ENCODE results near the gene TBC1D24.
A peak's percentile ranks its signal among the peaks of the same experiment; 100 is the strongest.

Gene TBC1D24

GRCh38 chr16:2470603-2471015 is 4.3 kb upstream of the TBC1D24 start:
- no peak overlapping the region for H3K9ac ChIP-seq (ENCODE audit: low read length)
- H3K4me1 ChIP-seq (ENCODE audit: control insufficient read depth, insufficient read depth, low read length), result peaks cover 11% of the 10 kb centered on the region
- DNase-seq (ENCODE audit: low read depth), result no peak
- H3K36me3 ChIP-seq (ENCODE audit: control insufficient read depth, insufficient read depth, low read length, severe bottlenecking), result no peaks in the 10 kb centered on the region
- no peaks in the 10 kb centered on the region for H3K27me3 ChIP-seq (replicated peaks; ENCODE audit: control insufficient read depth, insufficient read depth, low read length)
- H3K9me3 ChIP-seq (ENCODE audit: control insufficient read depth, low read length), result no peaks in the 10 kb centered on the region
- no peak overlapping the region for H3K4me3 ChIP-seq (ENCODE audit: low read length)

GRCh38 chr16:2471016-2471652 is 3.8 kb upstream of the TBC1D24 start, which contains the start of gene NTN3:
Gene NTN3, plus strand, starts transcription at chr16:2471297. Its CDS starts 405 bp downstream, at chr16:2471702.
- no peaks in the 10 kb centered on the region for H3K36me3 ChIP-seq (ENCODE audit: control insufficient read depth, insufficient read depth, low read length, severe bottlenecking)
- DNase-seq (ENCODE audit: low read depth), result peak; percentile 58
- H3K4me3 ChIP-seq (ENCODE audit: low read length), result no peak within 1 kb of the TSS
- peaks cover 17% of the 10 kb centered on the region for H3K4me1 ChIP-seq (ENCODE audit: control insufficient read depth, insufficient read depth, low read length)
- no peaks in the 10 kb centered on the region for H3K9me3 ChIP-seq (ENCODE audit: control insufficient read depth, low read length)
- no peak within 1 kb of the TSS for H3K9ac ChIP-seq (ENCODE audit: low read length)
- H3K27me3 ChIP-seq (replicated peaks; ENCODE audit: control insufficient read depth, insufficient read depth, low read length), result no peaks in the 10 kb centered on the region

GRCh38 chr16:2471653-2472487 is 3.1 kb upstream of the TBC1D24 start:
- no peak overlapping the region for H3K4me3 ChIP-seq (ENCODE audit: low read length)
- no peaks in the 10 kb centered on the region for H3K36me3 ChIP-seq (ENCODE audit: control insufficient read depth, insufficient read depth, low read length, severe bottlenecking)
- peaks cover 18% of the 10 kb centered on the region for H3K4me1 ChIP-seq (ENCODE audit: control insufficient read depth, insufficient read depth, low read length)
- no peak overlapping the region for H3K9ac ChIP-seq (ENCODE audit: low read length)
- DNase-seq (ENCODE audit: low read depth), result no peak
- no peaks in the 10 kb centered on the region for H3K9me3 ChIP-seq (ENCODE audit: control insufficient read depth, low read length)
- H3K27me3 ChIP-seq (replicated peaks; ENCODE audit: control insufficient read depth, insufficient read depth, low read length), result no peaks in the 10 kb centered on the region

GRCh38 chr16:2472488-2472864 is 2.5 kb upstream of the TBC1D24 start:
- no peak for DNase-seq (ENCODE audit: low read depth)
- H3K4me3 ChIP-seq (ENCODE audit: low read length), result no peak overlapping the region
- H3K9me3 ChIP-seq (ENCODE audit: control insufficient read depth, low read length), result no peaks in the 10 kb centered on the region
- no peak overlapping the region for H3K9ac ChIP-seq (ENCODE audit: low read length)
- H3K4me1 ChIP-seq (ENCODE audit: control insufficient read depth, insufficient read depth, low read length), result peaks cover 18% of the 10 kb centered on the region
- H3K36me3 ChIP-seq (ENCODE audit: control insufficient read depth, insufficient read depth, low read length, severe bottlenecking), result no peaks in the 10 kb centered on the region
- no peaks in the 10 kb centered on the region for H3K27me3 ChIP-seq (replicated peaks; ENCODE audit: control insufficient read depth, insufficient read depth, low read length)

- Histone ChIP-seq H3K4me1 (ENCODE audit: control insufficient read depth, insufficient read depth, low read length) (peaks cover 18% of the 10 kb centered on the region), H3K36me3 (ENCODE audit: control insufficient read depth, insufficient read depth, low read length, severe bottlenecking) (no peaks in the 10 kb centered on the region), H3K9ac (ENCODE audit: low read length) (no peak overlapping the region), H3K9me3 (ENCODE audit: control insufficient read depth, low read length) (no peaks in the 10 kb centered on the region), H3K27me3 (replicated peaks; ENCODE audit: control insufficient read depth, insufficient read depth, low read length) (no peaks in the 10 kb centered on the region), H3K4me3 (ENCODE audit: low read length) (no peak overlapping the region)
- DNase-seq (ENCODE audit: low read depth), result no peak
Observed at GRCh38 chr16:2472885-2473445, 2.0 kb upstream of the TBC1D24 start.

- Histone ChIP-seq H3K4me3 (ENCODE audit: low read length) (no peak overlapping the region), H3K27me3 (replicated peaks; ENCODE audit: control insufficient read depth, insufficient read depth, low read length) (no peaks in the 10 kb centered on the region), H3K4me1 (ENCODE audit: control insufficient read depth, insufficient read depth, low read length) (peaks cover 14% of the 10 kb centered on the region), H3K36me3 (ENCODE audit: control insufficient read depth, insufficient read depth, low read length, severe bottlenecking) (no peaks in the 10 kb centered on the region), H3K9ac (ENCODE audit: low read length) (no peak overlapping the region), H3K9me3 (ENCODE audit: control insufficient read depth, low read length) (no peaks in the 10 kb centered on the region)
- no peak for DNase-seq (ENCODE audit: low read depth)
Observed at GRCh38 chr16:2473446-2473926, 1.4 kb upstream of the TBC1D24 start.

- Histone ChIP-seq H3K9me3 (ENCODE audit: control insufficient read depth, low read length) (no peaks in the 10 kb centered on the region), H3K9ac (ENCODE audit: low read length) (peak overlapping the region; percentile 91), H3K4me1 (ENCODE audit: control insufficient read depth, insufficient read depth, low read length) (peaks cover 7% of the 10 kb centered on the region), H3K36me3 (ENCODE audit: control insufficient read depth, insufficient read depth, low read length, severe bottlenecking) (no peaks in the 10 kb centered on the region), H3K4me3 (ENCODE audit: low read length) (peak overlapping the region; percentile 86), H3K27me3 (replicated peaks; ENCODE audit: control insufficient read depth, insufficient read depth, low read length) (no peaks in the 10 kb centered on the region)
- DNase-seq (ENCODE audit: low read depth), result peak; percentile 83
Observed at GRCh38 chr16:2473999-2474876, 689 bp upstream of the TBC1D24 start.

- no peaks in the 10 kb centered on the region for H3K36me3 ChIP-seq (ENCODE audit: control insufficient read depth, insufficient read depth, low read length, severe bottlenecking)
- H3K4me3 ChIP-seq (ENCODE audit: low read length), result peak overlapping the region; percentile 83
- H3K9me3 ChIP-seq (ENCODE audit: control insufficient read depth, low read length), result no peaks in the 10 kb centered on the region
- H3K9ac ChIP-seq (ENCODE audit: low read length), result peak overlapping the region; percentile 84
- H3K27me3 ChIP-seq (replicated peaks; ENCODE audit: control insufficient read depth, insufficient read depth, low read length), result no peaks in the 10 kb centered on the region
- peaks cover 7% of the 10 kb centered on the region for H3K4me1 ChIP-seq (ENCODE audit: control insufficient read depth, insufficient read depth, low read length)
- DNase-seq (ENCODE audit: low read depth), result peak; percentile 52
Observed at GRCh38 chr16:2475413-2476344, 752 bp downstream of the TBC1D24 start.

GRCh38 chr16:2476345-2476720 is 1.4 kb downstream of the TBC1D24 start:
- peak overlapping the region; percentile 83 for H3K4me3 ChIP-seq (ENCODE audit: low read length)
- peaks cover 7% of the 10 kb centered on the region for H3K4me1 ChIP-seq (ENCODE audit: control insufficient read depth, insufficient read depth, low read length)
- no peak for DNase-seq (ENCODE audit: low read depth)
- H3K36me3 ChIP-seq (ENCODE audit: control insufficient read depth, insufficient read depth, low read length, severe bottlenecking), result no peaks in the 10 kb centered on the region
- peak overlapping the region; percentile 84 for H3K9ac ChIP-seq (ENCODE audit: low read length)
- H3K27me3 ChIP-seq (replicated peaks; ENCODE audit: control insufficient read depth, insufficient read depth, low read length), result no peaks in the 10 kb centered on the region
- no peaks in the 10 kb centered on the region for H3K9me3 ChIP-seq (ENCODE audit: control insufficient read depth, low read length)

GRCh38 chr16:2476741-2477140 is 1.8 kb downstream of the TBC1D24 start:
- Histone ChIP-seq H3K9me3 (ENCODE audit: control insufficient read depth, low read length) (no peaks in the 10 kb centered on the region), H3K4me1 (ENCODE audit: control insufficient read depth, insufficient read depth, low read length) (peaks cover 7% of the 10 kb centered on the region), H3K4me3 (ENCODE audit: low read length) (no peak overlapping the region), H3K27me3 (replicated peaks; ENCODE audit: control insufficient read depth, insufficient read depth, low read length) (no peaks in the 10 kb centered on the region), H3K9ac (ENCODE audit: low read length) (no peak overlapping the region), H3K36me3 (ENCODE audit: control insufficient read depth, insufficient read depth, low read length, severe bottlenecking) (no peaks in the 10 kb centered on the region)
- DNase-seq (ENCODE audit: low read depth), result no peak
